Neuronal stem cell (in vitro differentiated cells): ENCODE results near the gene ERC2.

ENCODE experiments used
- DNase-seq: peaks from one replicate; pipeline ENCODE4 v3.0.0-alpha.2; 2013; ENCODE audit warnings: low spot score
- H2AFZ ChIP-seq: one replicate; pipeline ENCODE4 v1.6.1; 2013; ENCODE audit warnings: mild to moderate bottlenecking, low read length, inconsistent platforms
- H2AK5ac ChIP-seq: 2 replicates; pipeline ENCODE4 v1.6.1; 2013; ENCODE audit warnings: low read depth, mild to moderate bottlenecking, inconsistent platforms, low read length, moderate library complexity, mixed read lengths
- H2BK120ac ChIP-seq: 2 replicates; pipeline ENCODE4 v1.6.1; 2013; ENCODE audit warnings: low read depth, mild to moderate bottlenecking, inconsistent platforms, low read length, moderate library complexity, mixed read lengths
- H2BK12ac ChIP-seq: one replicate; pipeline ENCODE4 v1.6.1; 2013; ENCODE audit warnings: low read length, inconsistent platforms
- H2BK15ac ChIP-seq: 2 replicates; pipeline ENCODE4 v1.6.1; 2013; ENCODE audit warnings: mild to moderate bottlenecking, low read length, inconsistent platforms, mixed read lengths
- H2BK5ac ChIP-seq: one replicate; pipeline ENCODE4 v1.6.1; 2013; ENCODE audit warnings: inconsistent platforms, mild to moderate bottlenecking, low read length, moderate library complexity
- H3K14ac ChIP-seq: one replicate; pipeline ENCODE4 v1.6.1; 2013; ENCODE audit warnings: low read length, inconsistent platforms
- H3K18ac ChIP-seq: 2 replicates; pipeline ENCODE4 v1.6.1; 2013; ENCODE audit warnings: low read length, inconsistent platforms
- H3K23ac ChIP-seq: 2 replicates; pipeline ENCODE4 v1.6.1; 2013; ENCODE audit warnings: low read depth, mild to moderate bottlenecking, mixed read lengths, low read length, inconsistent platforms; ENCODE audit not compliant: poor library complexity
- H3K27ac ChIP-seq: replicated peaks from 3 replicates; pipeline ENCODE4 v1.5.1; 2013; ENCODE audit warnings: low read length, inconsistent platforms
- H3K27me3 ChIP-seq, 3 experiments: 2 replicates each; pipeline ENCODE4 v1.6.1; 2013; ENCODE audit warnings: low read length in 3 of 3, mild to moderate bottlenecking in 2 of 3, inconsistent platforms in 1 of 3, low read depth in 1 of 3, mixed read lengths in 1 of 3, moderate library complexity in 1 of 3; ENCODE audit not compliant: control insufficient read depth in 3 of 3, insufficient read depth in 3 of 3
- H3K36me3 ChIP-seq, 2 donors: replicated peaks in 1 of 2; 2 replicates each; pipeline ENCODE4 v1.6.1; 2013; ENCODE audit warnings: low read length in 2 of 2; ENCODE audit not compliant: control insufficient read depth in 2 of 2, insufficient read depth in 2 of 2
- H3K4ac ChIP-seq: 2 replicates; pipeline ENCODE4 v1.6.1; 2013; ENCODE audit warnings: inconsistent platforms, mild to moderate bottlenecking, low read length, moderate library complexity
- H3K4me1 ChIP-seq, 2 donors: 1 replicate in 1 of 2; 2 replicates in 1 of 2; pipeline ENCODE4 v1.6.1; 2013; ENCODE audit warnings: low read length in 2 of 2, low read depth in 1 of 2; ENCODE audit not compliant: control insufficient read depth in 2 of 2, insufficient read depth in 1 of 2
- H3K4me2 ChIP-seq: one replicate; pipeline ENCODE4 v1.6.1; 2013; ENCODE audit warnings: mild to moderate bottlenecking, low read length, inconsistent platforms; ENCODE audit not compliant: insufficient read depth, poor library complexity, severe bottlenecking
- H3K4me3 ChIP-seq, 2 donors: 2 replicates each; pipeline ENCODE4 v1.5.1; 2013; ENCODE audit warnings: low read length in 2 of 2, mild to moderate bottlenecking in 2 of 2, inconsistent platforms in 1 of 2, moderate library complexity in 1 of 2
- H3K79me1 ChIP-seq: one replicate; pipeline ENCODE4 v1.6.1; 2013; ENCODE audit warnings: low read depth, mild to moderate bottlenecking, inconsistent platforms, low read length, moderate library complexity
- H3K9ac ChIP-seq: one replicate; pipeline ENCODE4 v1.6.1; 2013; ENCODE audit warnings: mild to moderate bottlenecking, low read depth, low read length, inconsistent platforms; ENCODE audit not compliant: poor library complexity
- H3K9me3 ChIP-seq, 2 donors: replicated peaks in 1 of 2; 2 replicates each; pipeline versions ENCODE3 to v1.6.1; 2013; ENCODE audit warnings: low read length in 2 of 2, mild to moderate bottlenecking in 2 of 2, inconsistent platforms in 1 of 2, low read depth in 1 of 2, mixed read lengths in 1 of 2, moderate library complexity in 1 of 2; ENCODE audit not compliant: control insufficient read depth in 2 of 2, insufficient read depth in 1 of 2
- H4K8ac ChIP-seq: one replicate; pipeline ENCODE4 v1.6.1; 2013; ENCODE audit warnings: low read depth, mild to moderate bottlenecking, inconsistent platforms, low read length, moderate library complexity
- H4K91ac ChIP-seq: one replicate; pipeline ENCODE4 v1.6.1; 2013; ENCODE audit warnings: low read length, low read depth, mild to moderate bottlenecking, inconsistent platforms; ENCODE audit not compliant: poor library complexity
- WGBS, 2 donors: extraction: QIAGEN DNeasy Blood & Tissue Kit; methylation state at CpG; one replicate each; pipeline ENCODE4 v1.1.7; 2013; ENCODE audit warnings: missing lambda C conversion rate in 2 of 2, mixed read lengths in 1 of 2; ENCODE audit not compliant: insufficient read length in 2 of 2, insufficient replicate concordance in 1 of 2; ENCODE audit errors: extremely low coverage in 2 of 2; 5-methylcytosine and 5-hydroxymethylcytosine counted together

Gene ERC2

GRCh38 chr3:56132762-56133161 is 335.5 kb downstream of the ERC2 start:
- Histone ChIP-seq H4K8ac (no peak overlapping the region), H3K4ac (no peak overlapping the region), H2AK5ac (no peak overlapping the region), H3K14ac (no peak overlapping the region), H2BK15ac (no peak overlapping the region), H3K9me3 (no peaks in the 10 kb centered on the region), H4K91ac (no peak overlapping the region), H3K9ac (no peak overlapping the region), H3K4me2 (no peak overlapping the region), H3K27me3 (no peaks in the 10 kb centered on the region), H3K23ac (no peak overlapping the region), H3K4me3 (no peak overlapping the region), H3K79me1 (no peaks in the 10 kb centered on the region), H3K4me1 (peaks cover 8 to 32% of the 10 kb centered on the region in 2 donors), H3K36me3 (no peaks in the 10 kb centered on the region), H3K18ac (no peak overlapping the region), H3K27ac (no peak overlapping the region), H2BK5ac (no peak overlapping the region), H2BK120ac (no peak overlapping the region), H2AFZ (no peak overlapping the region), H2BK12ac (no peak overlapping the region)
- no peak for DNase-seq
- no CpG with 5 or more reads among the region's 3 CpGs for WGBS, 2 donors

- Histone ChIP-seq H3K4me1 (peaks cover 8 to 32% of the 10 kb centered on the region in 2 donors), H2AK5ac (no peak overlapping the region), H3K4ac (no peak overlapping the region), H3K36me3 (no peaks in the 10 kb centered on the region), H3K14ac (no peak overlapping the region), H3K9me3 (peaks cover 0 to 2% of the 10 kb centered on the region in 2 donors), H2BK12ac (no peak overlapping the region), H3K18ac (no peak overlapping the region), H3K27me3 (no peaks in the 10 kb centered on the region), H3K79me1 (no peaks in the 10 kb centered on the region), H3K23ac (no peak overlapping the region), H3K9ac (no peak overlapping the region), H2BK5ac (no peak overlapping the region), H4K8ac (no peak overlapping the region), H2BK15ac (no peak overlapping the region), H2BK120ac (no peak overlapping the region), H3K4me2 (no peak overlapping the region), H4K91ac (no peak overlapping the region), H3K4me3 (no peak overlapping the region), H3K27ac (peak overlapping the region; percentile 3), H2AFZ (peak overlapping the region; percentile 50)
- no peak for DNase-seq
- no CpG with 5 or more reads among the region's 3 CpGs for WGBS, 2 donors
Observed at GRCh38 chr3:56131974-56132590, 336.2 kb downstream of the ERC2 start.

GRCh38 chr3:56130036-56130435 is 338.2 kb downstream of the ERC2 start:
- H2BK5ac ChIP-seq = no peak overlapping the region
- no peak overlapping the region for H3K18ac ChIP-seq
- H2BK120ac ChIP-seq = no peak overlapping the region
- H3K4me1 ChIP-seq = peaks cover 8 to 32% of the 10 kb centered on the region in 2 donors
- H3K4ac ChIP-seq = no peak overlapping the region
- no peak overlapping the region for H3K9ac ChIP-seq
- no peaks in the 10 kb centered on the region for H3K27me3 ChIP-seq
- no peak overlapping the region for H3K14ac ChIP-seq
- H3K27ac ChIP-seq = no peak overlapping the region
- no peaks in the 10 kb centered on the region for H3K36me3 ChIP-seq
- no peak overlapping the region for H2AK5ac ChIP-seq
- no peak overlapping the region for H3K4me2 ChIP-seq
- no peak overlapping the region for H4K8ac ChIP-seq
- no peak overlapping the region for H2BK12ac ChIP-seq
- no peak overlapping the region for H3K4me3 ChIP-seq
- H3K23ac ChIP-seq = no peak overlapping the region
- DNase-seq = no peak
- H2BK15ac ChIP-seq = no peak overlapping the region
- WGBS, 2 donors = no CpG with 5 or more reads among the region's 2 CpGs
- H3K79me1 ChIP-seq = no peaks in the 10 kb centered on the region
- H2AFZ ChIP-seq = no peak overlapping the region
- H3K9me3 ChIP-seq = peaks cover 0 to 3% of the 10 kb centered on the region in 2 donors
- no peak overlapping the region for H4K91ac ChIP-seq

GRCh38 chr3:56126632-56127031 is 341.6 kb downstream of the ERC2 start:
- H3K9me3 ChIP-seq = peaks cover 0 to 3% of the 10 kb centered on the region in 2 donors
- no peak overlapping the region for H2AFZ ChIP-seq
- H4K91ac ChIP-seq = no peak overlapping the region
- no peaks in the 10 kb centered on the region for H3K79me1 ChIP-seq
- no peak overlapping the region for H3K4me3 ChIP-seq
- H3K14ac ChIP-seq = no peak overlapping the region
- no peak overlapping the region for H3K27ac ChIP-seq
- H3K23ac ChIP-seq = no peak overlapping the region
- no peak for DNase-seq
- H3K36me3 ChIP-seq = no peaks in the 10 kb centered on the region
- no peak overlapping the region for H2BK12ac ChIP-seq
- H2AK5ac ChIP-seq = no peak overlapping the region
- no peak overlapping the region for H3K18ac ChIP-seq
- H3K9ac ChIP-seq = no peak overlapping the region
- H2BK5ac ChIP-seq = no peak overlapping the region
- H3K4me2 ChIP-seq = no peak overlapping the region
- H3K4ac ChIP-seq = no peak overlapping the region
- H2BK15ac ChIP-seq = no peak overlapping the region
- no peak overlapping the region for H2BK120ac ChIP-seq
- no peaks in the 10 kb centered on the region for H3K27me3 ChIP-seq
- no peak overlapping the region for H4K8ac ChIP-seq
- H3K4me1 ChIP-seq = peaks cover 12 to 33% of the 10 kb centered on the region in 2 donors
